NCI-H1436 treated with DMSO at 0.1 percent for 48 hours (cell line): ENCODE results near the gene KIF21A.
"Not testable (repeated sequence)": the region's sequence is repeated elsewhere in the genome, so short reads cannot be mapped to it uniquely, and the experiment has no call there.

Source experiments
- DNase-seq: peaks from one replicate; lab custom pipeline; 2025; lab: John Stamatoyannopoulos, UW

KIF21A gene, protein sequence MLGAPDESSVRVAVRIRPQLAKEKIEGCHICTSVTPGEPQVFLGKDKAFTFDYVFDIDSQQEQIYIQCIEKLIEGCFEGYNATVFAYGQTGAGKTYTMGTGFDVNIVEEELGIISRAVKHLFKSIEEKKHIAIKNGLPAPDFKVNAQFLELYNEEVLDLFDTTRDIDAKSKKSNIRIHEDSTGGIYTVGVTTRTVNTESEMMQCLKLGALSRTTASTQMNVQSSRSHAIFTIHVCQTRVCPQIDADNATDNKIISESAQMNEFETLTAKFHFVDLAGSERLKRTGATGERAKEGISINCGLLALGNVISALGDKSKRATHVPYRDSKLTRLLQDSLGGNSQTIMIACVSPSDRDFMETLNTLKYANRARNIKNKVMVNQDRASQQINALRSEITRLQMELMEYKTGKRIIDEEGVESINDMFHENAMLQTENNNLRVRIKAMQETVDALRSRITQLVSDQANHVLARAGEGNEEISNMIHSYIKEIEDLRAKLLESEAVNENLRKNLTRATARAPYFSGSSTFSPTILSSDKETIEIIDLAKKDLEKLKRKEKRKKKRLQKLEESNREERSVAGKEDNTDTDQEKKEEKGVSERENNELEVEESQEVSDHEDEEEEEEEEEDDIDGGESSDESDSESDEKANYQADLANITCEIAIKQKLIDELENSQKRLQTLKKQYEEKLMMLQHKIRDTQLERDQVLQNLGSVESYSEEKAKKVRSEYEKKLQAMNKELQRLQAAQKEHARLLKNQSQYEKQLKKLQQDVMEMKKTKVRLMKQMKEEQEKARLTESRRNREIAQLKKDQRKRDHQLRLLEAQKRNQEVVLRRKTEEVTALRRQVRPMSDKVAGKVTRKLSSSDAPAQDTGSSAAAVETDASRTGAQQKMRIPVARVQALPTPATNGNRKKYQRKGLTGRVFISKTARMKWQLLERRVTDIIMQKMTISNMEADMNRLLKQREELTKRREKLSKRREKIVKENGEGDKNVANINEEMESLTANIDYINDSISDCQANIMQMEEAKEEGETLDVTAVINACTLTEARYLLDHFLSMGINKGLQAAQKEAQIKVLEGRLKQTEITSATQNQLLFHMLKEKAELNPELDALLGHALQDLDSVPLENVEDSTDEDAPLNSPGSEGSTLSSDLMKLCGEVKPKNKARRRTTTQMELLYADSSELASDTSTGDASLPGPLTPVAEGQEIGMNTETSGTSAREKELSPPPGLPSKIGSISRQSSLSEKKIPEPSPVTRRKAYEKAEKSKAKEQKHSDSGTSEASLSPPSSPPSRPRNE (N-terminal part only)

DNA sequence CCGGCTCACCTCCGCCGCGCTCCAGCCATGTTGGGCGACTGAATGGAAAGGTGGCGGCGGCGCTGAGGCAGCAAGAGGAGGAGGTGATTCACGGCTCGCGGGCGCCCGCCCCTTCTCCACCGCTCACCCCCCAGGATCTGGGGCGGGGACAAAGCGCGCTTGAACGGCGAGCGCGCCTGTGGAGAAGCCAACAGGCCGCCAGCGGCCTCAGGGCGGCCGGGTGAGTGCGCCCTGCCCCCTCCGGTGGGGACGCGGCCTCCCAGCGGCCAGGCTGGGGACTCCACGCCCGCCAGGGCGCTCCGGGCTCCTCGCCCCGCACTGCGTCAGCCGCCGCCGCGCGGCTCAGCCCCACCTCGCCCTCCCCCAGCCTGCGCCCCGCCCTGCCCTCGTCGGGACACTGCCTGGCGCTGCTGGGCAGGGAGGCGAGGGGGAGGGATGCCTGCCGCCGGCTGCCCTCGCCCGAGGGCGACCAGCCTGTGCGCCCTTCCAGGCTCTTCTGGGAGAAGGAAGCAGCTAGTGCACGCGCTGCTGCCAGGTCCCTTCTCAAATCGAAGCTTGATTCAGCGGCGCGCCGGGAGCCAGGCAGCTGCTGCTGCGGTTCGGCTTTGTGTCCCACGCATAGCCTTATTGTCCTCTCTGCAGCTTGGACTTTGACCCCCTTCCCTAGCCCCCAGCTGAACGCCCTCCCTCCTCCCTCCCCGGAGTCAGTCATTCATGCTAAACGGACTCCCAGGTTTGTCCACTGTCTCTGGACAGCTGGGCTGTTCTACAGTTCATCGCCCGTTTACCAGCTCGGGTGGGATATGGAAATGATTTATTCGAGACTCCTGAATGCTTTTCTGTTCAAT lies at the start of gene KIF21A:
KIF21A (minus strand) TSS at position 40 of the 848 bp plus-strand sequence. CDS start 150 bp downstream, outside the sequence.
- DNase-seq, result peak; percentile 26

- DNase-seq, result no peak
Observed at GRCh38 chr12:39490500-39491282, 47.8 kb upstream of the KIF21A start.

GRCh38 chr12:39483597-39483996 lies 40.7 kb upstream of the KIF21A start:
- DNase-seq, result no peak

GRCh38 chr12:39483042-39483441 lies 40.1 kb upstream of the KIF21A start:
- no peak for DNase-seq

DNA sequence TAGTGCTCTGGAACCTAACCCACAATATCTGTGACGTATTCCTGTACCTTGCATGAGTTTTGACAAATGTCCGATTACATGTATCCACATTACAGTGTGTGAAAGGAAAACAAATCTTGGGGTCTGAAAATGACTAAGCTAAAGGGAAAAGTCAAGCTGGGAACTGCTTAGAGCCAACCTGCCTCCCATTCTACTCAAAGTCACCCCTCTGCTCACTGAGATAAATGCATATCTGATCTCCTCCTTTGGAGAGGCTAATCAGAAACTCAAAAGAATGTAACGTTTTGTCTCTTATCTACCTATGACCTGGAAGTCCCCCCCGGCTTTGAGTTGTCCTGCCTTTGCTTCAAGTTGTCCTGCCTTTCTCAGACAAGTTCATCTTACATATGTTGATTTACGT lies 34.0 kb upstream of the KIF21A start:
- DNase-seq, result no peak

- DNase-seq, result no peak
Observed at GRCh38 chr12:39476121-39476520, 33.2 kb upstream of the KIF21A start.

GRCh38 chr12:39475136-39475535 lies 32.2 kb upstream of the KIF21A start:
- DNase-seq, result not testable (repeated sequence)

- no peak for DNase-seq
Observed at GRCh38 chr12:39467432-39467870, 24.5 kb upstream of the KIF21A start.

DNA sequence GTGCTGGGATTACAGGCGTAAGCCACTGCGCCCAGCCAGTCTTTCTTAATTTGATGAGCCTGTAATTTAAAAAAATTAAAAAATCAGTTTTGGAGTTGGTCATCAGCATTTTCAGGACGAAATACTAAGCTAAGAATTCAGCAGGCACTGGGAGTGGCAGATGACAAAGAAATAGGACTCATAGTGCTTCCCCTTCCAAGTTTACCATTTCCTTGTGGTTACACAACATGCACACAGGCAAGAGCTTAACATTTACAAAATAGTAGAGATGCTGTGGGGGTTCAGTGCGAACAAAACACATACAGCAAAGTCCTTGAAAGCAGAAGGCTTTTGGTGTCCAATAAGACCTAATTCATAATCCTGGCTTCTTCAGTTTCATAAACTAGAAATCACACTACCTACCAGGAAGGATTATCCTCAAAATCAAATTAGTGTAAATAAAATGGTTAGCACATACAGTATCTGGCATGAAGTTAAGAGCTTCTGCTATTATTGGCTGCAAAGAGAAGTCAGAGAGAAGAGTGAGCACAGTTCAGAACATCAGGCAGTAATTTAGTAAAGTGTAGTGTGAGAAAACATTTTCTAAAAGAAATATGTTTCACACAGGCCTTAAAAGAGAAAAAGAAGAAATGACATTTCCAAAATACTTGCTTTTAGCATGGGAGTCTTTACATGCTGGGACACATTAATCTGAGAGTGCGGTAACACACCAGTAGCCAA lies 22.2 kb upstream of the KIF21A start:
- no peak for DNase-seq

GRCh38 chr12:39461059-39461458 lies 18.1 kb upstream of the KIF21A start:
- no peak for DNase-seq

DNA sequence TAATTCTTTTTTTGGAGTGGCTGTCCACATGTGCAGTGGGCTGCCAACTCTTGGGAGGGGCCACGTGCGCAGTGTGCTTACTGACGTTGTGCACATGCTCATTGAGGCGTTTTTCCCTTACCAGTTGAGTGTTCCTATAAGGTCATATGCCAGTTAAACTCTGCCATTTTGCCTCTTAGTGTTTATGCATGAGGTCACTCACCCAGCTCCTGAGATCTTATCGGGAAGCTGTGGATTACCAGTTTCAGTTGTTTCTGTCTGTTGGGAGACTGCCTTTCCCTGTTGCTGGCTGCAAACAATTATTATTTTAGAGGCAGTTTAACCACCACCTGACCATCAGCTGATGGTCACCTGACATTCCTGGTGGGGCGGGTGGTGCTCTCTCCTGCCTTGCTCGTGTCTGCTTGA lies 16.1 kb upstream of the KIF21A start:
- no peak for DNase-seq

GRCh38 chr12:39451977-39452376 lies 9.1 kb upstream of the KIF21A start:
- no peak for DNase-seq

GRCh38 chr12:39448038-39448437 lies 5.1 kb upstream of the KIF21A start:
- DNase-seq, result no peak

DNA sequence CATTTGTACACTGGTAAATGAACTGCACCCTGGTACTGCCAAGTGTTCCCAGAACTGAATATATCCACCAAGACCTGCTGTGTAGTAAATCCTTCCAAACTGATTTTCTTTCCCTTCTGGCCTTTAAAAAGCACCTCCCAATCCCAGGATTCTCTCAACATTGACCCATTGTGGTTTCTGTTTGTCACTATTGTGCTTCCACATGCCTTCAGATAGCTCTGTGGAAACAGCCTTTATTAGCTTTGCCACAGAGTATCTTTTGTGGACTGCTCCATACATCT lies 949 bp upstream of the KIF21A start:
- DNase-seq, result no peak

GRCh38 chr12:39442831-39443080 lies 164 bp downstream of the KIF21A start:
- DNase-seq, result no peak

DNA sequence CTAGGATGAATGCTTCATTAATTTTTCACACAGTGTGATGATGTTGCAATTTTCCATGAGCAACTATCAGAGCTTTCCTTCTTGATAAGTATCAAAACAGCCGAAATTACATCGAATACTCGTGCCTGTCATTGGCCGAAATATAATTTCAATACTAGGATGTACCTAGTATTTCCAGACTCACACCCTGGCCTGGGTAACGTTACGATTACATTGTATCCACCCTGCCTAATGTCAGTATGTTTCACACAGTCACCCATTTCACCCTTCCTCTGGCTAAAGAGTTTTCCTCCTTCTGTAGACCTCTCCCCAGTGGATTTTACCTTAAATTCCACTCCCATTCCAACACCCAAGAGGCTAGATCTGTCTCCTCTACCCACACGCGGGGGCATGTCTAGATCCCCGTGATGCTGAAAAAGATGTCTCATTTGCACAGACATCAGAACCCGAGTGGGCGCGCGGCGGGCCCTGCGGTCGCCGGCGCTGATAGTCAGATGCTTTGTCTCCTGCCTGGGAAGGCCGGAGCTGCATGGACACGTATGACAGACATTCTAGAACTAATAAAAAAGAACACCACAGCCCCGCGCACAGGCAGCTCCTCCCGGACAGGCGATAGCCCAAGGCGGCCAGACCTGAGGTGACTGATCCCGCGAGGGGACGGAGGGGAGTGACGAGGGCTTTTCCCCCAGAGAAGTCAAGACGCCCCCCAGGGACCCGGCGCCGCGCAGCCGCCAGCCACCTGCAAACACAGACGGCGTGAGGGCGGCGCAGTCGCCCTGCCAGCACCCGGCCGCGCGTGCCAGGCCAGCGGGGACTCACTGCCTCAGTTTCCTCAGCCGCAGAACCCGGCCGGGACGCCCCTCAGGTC lies 723 bp downstream of the KIF21A start:
- DNase-seq, result no peak

- no peak for DNase-seq
Observed at GRCh38 chr12:39441189-39441962, 1.5 kb downstream of the KIF21A start.

DNA sequence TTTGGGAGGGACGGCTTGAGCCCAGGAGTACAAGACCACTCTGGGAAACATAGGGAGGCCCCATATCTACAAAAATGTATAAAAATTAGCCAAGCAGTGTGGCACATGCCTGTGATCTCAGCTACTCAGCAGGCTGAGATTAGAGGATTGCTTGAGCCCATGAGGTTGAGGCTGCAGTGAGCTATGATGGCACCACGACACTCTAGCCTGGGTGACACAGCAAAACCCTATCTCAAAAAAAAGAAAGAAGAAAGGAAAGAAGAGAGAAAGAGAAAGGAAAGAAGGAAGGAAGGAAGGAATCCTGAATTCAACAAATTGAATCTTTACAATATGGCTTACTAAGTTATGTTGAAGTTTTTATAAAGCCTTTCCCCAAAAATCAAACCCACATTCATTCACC lies 2.1 kb downstream of the KIF21A start:
- DNase-seq, result no peak
